Stimulated activated CD4-positive, alpha-beta T cell treated with anti-CD3 and anti-CD28 coated beads, Interleukin-15, amount 100 ng/mL, for 1 hour (primary cell): ENCODE measurements around the gene MAFF.
"Not testable (repeated sequence)": the region's sequence is repeated elsewhere in the genome, so short reads cannot be mapped to it uniquely, and the experiment has no call there.

Experiments used
- DNase-seq, 2 donors: peaks; one replicate each; pipeline ENCODE4 v3.0.0-alpha.2; 2020; ENCODE audit warnings: low read depth in 1 of 2, low spot score in 1 of 2

The MAFF gene

GRCh38 chr22:38222797-38223119 lies 21.0 kb downstream of the MAFF start:
- no peak for DNase-seq

- DNase-seq, result no peak
Observed at GRCh38 chr22:38223289-38223960, 21.6 kb downstream of the MAFF start.

GRCh38 chr22:38226853-38227649 lies 25.3 kb downstream of the MAFF start:
- no peak for DNase-seq

GRCh38 chr22:38228326-38228872 lies 26.6 kb downstream of the MAFF start:
- no peak for DNase-seq

GRCh38 chr22:38228873-38229740 lies 27.3 kb downstream of the MAFF start:
- DNase-seq, result no peak

- no peak for DNase-seq
Observed at GRCh38 chr22:38230108-38230825, 28.5 kb downstream of the MAFF start.

- no peak for DNase-seq
Observed at GRCh38 chr22:38230916-38231315, 29.1 kb downstream of the MAFF start.

GRCh38 chr22:38232196-38232595 lies 30.4 kb downstream of the MAFF start:
- DNase-seq, result no peak

- DNase-seq, result no peak
Observed at GRCh38 chr22:38233427-38233826, 31.6 kb downstream of the MAFF start.

GRCh38 chr22:38233856-38234255 lies 32.1 kb downstream of the MAFF start:
- not testable (repeated sequence) for DNase-seq

GRCh38 chr22:38235240-38235850 lies 33.6 kb downstream of the MAFF start:
- DNase-seq, result no peak

GRCh38 chr22:38236786-38237185 lies 35.0 kb downstream of the MAFF start:
- no peak for DNase-seq

- DNase-seq, result no peak
Observed at GRCh38 chr22:38238519-38239071, 36.8 kb downstream of the MAFF start.

- DNase-seq, result no peak
Observed at GRCh38 chr22:38239101-38239761, 37.4 kb downstream of the MAFF start.

- DNase-seq, result no peak
Observed at GRCh38 chr22:38240734-38241252, 39.0 kb downstream of the MAFF start.

- no peak for DNase-seq
Observed at GRCh38 chr22:38243007-38243765, 41.4 kb downstream of the MAFF start.

GRCh38 chr22:38244106-38244505 lies 42.3 kb downstream of the MAFF start:
- no peak for DNase-seq

GRCh38 chr22:38246046-38246658 lies 44.4 kb downstream of the MAFF start:
- DNase-seq, result no peak
